ENCODE data around the gene PSAT1.
A peak's percentile ranks its signal among the peaks of the same experiment; 100 is the strongest.

PSAT1 gene

GRCh38 chr9:78320030-78320693 is 23.2 kb downstream of the PSAT1 start:
- no peak for FAIRE-seq

- FAIRE-seq = no peak
These were observed 24.1 kb downstream of the PSAT1 start for GRCh38 chr9:78320875-78321496.

- no peak for FAIRE-seq
These were observed 24.6 kb downstream of the PSAT1 start for GRCh38 chr9:78321505-78321904.

DNA sequence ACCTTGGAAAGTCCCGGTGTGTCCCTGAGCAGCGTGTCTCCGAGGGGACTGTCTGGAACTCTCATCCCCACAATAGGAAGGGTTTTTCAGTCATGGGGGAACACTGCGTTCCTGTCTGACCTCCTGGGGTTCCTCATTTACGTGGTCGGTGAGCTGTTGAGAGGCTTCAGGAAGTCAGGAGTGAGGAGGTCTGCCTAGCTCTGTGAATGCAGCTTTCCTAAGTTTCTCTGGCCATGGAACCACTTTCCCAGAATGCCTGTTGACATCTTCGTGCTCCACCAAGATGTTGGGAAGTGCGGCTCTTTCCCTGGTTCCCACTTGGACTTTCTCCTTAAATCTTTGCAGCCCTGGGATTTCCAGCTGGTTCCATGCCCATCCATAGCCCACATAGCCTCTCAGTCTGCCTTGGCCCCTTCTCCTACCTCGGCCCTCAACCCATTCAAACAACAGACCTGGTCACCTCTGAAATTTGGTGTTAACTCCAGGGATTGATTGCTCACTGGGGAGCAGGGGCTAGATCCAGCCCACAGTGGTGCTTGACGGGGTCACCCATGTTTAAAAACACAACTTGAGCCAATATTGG is 27.2 kb downstream of the PSAT1 start:
- no peak for FAIRE-seq

- FAIRE-seq = no peak
These were observed 27.8 kb downstream of the PSAT1 start for GRCh38 chr9:78324682-78325081.

DNA sequence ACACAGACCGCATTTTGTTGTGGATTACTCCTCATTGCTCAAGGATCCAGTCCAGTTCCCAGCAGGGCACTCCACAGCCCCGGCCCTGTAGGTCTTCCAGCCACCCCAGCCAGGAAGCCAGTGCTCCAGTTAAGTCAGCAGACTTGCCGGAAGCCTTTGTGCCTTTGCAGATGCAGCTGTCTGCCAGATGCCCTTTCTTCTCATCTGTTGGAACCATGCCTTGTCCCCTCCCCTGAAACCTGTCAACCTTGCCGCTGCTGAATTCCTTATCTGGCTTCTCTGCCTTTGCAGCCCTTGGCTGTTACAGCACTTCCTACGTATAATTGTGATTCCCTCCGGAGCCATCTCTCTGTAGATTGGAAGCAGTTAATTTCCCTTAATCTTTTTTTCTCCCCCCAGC is 28.4 kb downstream of the PSAT1 start:
- no peak for FAIRE-seq

- no peak for FAIRE-seq
These were observed 29.0 kb downstream of the PSAT1 start for GRCh38 chr9:78325846-78326360.

GRCh38 chr9:78326564-78326963 is 29.6 kb downstream of the PSAT1 start:
- no peak for FAIRE-seq

DNA sequence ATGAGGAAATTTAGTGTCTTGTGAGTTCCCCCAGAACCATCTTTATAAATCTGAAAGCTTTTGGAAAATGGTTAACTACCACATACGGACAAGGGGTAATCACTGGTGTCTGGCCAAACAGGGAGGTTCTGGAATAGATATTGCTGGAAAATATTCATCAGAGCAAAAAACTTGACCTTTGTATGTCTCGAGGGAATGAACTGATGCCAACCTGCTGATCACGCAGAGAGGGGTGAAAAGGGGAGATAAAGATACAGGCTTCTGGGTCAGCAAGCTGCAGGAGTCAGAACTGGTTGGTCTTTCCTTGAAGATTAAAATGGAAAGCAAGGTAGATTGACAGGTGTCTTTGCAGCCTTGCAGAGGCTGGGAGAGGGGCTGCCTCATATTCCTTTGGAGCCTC is 35.5 kb downstream of the PSAT1 start:
- FAIRE-seq = no peak

DNA sequence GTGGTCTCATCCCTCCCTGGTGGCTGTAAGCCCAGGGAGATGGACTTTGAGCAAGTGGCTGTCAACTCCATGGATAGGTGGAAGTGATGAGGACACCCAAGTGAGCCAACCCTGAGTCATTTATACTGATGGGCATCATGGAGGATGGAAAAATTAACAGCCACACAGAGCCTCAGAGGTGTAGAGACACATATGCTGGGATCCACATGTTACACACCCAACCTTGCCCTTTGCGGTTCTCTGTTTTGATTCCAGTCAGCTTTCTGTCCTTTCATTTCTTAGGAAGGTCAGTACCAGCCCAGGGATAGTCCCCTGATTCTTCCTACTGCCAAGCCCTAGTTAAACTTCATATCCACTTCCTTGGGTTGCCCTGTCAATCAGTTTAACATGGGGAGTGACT is 51.9 kb downstream of the PSAT1 start:
- FAIRE-seq = no peak

DNA sequence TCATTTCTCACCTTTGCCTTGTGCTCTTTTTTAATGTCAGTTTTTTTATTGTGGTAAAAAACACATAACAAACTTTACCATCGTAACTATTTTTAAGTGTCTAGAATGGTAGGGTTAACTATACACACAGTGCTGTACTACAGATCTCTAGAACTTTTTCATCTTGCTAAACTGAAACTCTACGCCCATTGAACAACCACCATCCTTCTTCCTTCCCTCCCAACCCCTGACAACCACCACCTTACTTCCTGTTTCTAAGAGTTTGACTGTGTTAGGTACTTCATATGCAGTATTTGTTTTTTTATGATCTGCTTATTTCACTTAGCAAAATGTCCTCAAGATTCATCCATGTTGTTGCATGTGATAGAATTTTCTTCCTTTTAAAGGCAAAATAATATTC is 54.9 kb downstream of the PSAT1 start:
- FAIRE-seq = no peak

DNA sequence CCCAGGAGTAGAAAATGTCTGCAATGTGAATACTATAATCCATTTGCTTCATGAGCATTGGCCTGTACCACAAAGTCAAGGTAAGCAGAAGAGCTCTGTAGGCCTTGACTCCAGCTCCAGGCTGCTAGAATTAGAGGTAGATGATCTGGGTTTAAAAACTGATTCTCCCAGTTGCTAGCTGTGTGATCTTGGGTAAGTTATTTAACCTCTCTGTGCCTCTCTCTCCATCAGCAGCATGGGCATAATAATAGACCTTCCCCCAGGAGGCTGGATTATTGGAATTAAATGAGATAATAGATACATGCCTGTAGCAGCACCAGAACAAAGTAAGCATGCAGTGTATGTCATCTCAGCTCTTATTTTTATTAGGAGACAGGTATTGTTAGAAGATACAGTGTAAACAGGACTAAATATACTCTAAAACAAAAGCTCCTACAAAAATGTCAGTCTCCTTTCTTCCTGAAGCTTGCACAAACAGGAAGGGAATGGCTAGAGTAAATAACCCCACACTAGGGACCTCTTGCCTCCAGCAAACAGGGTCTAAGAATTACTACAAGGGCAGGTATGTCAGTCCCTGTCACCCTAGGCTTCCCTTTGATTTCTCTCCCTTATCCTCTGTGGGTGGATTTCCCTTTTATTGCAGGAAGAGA is 57.5 kb downstream of the PSAT1 start:
- no peak for FAIRE-seq

DNA sequence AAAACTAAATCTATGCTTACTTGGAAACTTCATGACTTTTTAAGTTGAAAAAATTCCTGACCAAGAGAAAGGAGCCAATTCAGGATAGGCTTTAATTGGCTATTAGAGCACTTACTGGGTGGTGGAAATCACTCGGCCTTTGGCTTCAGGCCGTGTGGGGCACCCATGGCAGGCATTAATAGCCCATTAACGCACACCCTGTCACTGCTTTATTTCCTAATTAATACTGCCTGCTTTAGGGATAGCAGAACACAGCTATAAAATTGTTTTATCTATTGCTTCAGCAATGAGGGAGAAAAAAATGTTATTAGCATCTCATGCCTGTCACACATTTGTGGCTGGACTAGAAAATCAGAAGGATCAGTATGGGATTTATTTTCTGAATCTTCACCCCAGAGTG is 58.1 kb downstream of the PSAT1 start:
- no peak for FAIRE-seq

GRCh38 chr9:78356634-78357033 is 59.7 kb downstream of the PSAT1 start:
- FAIRE-seq = no peak

- FAIRE-seq = no peak
These were observed 60.4 kb downstream of the PSAT1 start for GRCh38 chr9:78357165-78357873.

- FAIRE-seq = no peak
These were observed 61.6 kb downstream of the PSAT1 start for GRCh38 chr9:78358329-78359051.

- FAIRE-seq = no peak
These were observed 66.3 kb downstream of the PSAT1 start for GRCh38 chr9:78363221-78363620.

- no peak for FAIRE-seq
These were observed 69.1 kb downstream of the PSAT1 start for GRCh38 chr9:78365748-78366697.

- no peak for FAIRE-seq
These were observed 69.9 kb downstream of the PSAT1 start for GRCh38 chr9:78366827-78367226.

DNA sequence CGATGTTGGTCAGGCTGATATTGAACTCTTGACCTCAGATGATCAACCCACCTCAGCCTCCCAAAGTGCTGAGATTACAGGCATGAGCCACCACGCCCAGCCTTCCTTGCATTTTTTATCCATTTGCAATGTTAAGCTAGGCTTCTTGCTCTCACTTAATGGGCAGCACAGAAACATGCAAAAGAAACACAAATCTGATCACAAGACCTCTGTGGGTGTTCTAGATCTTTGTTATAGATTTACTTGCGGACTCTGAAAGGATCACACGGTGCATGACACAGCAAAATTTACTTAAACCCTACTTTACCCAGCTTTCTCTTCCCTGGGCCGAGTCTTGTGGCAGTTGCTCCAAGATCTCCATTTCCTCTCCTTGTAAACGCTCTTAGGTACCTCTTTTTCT is 71.3 kb downstream of the PSAT1 start:
- no peak for FAIRE-seq

- FAIRE-seq = peak; percentile 59
These were observed 72.8 kb downstream of the PSAT1 start for GRCh38 chr9:78369639-78370219.

All from TTC549 (cell line).